HG03442 (cell line): Measurements from ENCODE around the gene SIL1.
"Not testable (repeated sequence)": the region's sequence is repeated elsewhere in the genome, so short reads cannot be mapped to it uniquely, and the experiment has no call there.

Experiments
- ATAC-seq: cut with Tn5 transposase; IDR thresholded peaks from one replicate; pipeline ENCODE4 v1.9.1; 2021; ENCODE audit warnings: mild to moderate bottlenecking, moderate library complexity; ENCODE audit not compliant: unreplicated experiment

SIL1 gene

DNA sequence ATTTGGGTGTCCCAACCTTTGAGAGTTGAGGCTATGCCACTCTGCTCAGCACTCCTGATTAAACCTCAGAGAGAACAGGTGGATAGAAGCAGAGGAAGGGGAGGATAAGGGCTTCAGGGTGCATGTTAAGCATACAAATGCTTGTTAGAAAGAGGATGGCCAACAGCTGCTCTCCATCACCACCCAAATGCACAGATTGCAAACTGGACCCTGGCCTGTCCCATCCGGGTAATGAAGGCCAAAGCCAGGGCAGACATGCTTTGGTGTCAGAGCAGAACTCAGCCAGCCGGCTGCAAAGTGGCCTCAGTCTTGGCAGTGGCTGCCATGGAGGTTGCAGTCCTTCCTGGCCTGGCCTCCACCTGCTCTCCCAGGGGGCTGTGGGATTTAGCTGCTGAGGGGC, 84.3 kb downstream of the SIL1 start:
- ATAC-seq: no peak

DNA sequence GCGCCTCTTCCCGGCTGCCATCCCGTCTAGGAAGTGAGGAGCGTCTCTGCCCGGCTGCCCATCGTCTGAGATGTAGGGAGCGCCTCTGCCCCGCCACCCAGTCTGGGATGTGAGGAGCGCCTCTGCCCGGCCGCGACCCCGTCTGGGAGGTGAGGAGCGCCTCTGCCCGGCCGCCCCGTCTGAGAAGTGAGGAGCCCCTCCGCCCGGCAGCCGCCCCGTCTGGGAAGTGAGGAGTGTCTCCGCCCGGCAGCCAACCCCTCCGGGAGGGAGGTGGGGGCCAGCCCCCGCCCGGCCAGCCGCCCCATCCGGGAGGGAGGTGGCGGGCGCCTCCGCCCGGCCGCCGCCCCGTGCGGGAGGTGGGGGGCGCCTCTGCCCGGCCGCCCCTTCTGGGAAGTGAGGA, 85.8 kb downstream of the SIL1 start:
- not testable (repeated sequence) for ATAC-seq

DNA sequence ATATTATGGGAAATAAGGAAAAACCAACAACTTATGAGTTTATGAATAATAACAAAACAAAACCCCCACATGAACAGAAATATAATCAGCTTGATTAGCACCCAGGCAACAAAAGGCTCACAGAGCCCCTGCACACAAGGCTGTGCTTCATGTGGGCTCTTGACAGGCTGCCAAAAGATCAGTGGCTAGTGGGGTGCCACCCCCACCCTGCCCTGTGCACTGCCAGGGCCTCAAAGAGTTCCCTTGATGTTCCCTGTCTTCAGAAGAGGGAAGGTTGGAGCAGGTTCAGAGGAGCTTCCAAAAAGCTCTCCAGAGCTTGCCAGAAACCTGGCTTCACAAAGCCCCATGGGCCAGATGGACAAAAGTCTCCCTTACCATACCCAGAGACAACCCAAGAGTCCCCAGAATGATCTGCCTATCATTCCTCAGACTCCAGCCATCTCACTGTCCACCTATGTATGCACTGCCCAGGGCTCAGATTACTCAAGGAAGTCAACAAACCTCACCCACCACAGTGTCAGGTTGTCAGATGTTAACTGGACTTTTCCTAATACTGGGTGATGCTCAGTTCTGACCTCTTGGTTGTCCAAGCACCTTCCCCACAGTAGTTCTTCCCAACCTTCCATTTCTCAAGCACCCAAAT, 87.5 kb downstream of the SIL1 start:
- ATAC-seq: no peak

DNA sequence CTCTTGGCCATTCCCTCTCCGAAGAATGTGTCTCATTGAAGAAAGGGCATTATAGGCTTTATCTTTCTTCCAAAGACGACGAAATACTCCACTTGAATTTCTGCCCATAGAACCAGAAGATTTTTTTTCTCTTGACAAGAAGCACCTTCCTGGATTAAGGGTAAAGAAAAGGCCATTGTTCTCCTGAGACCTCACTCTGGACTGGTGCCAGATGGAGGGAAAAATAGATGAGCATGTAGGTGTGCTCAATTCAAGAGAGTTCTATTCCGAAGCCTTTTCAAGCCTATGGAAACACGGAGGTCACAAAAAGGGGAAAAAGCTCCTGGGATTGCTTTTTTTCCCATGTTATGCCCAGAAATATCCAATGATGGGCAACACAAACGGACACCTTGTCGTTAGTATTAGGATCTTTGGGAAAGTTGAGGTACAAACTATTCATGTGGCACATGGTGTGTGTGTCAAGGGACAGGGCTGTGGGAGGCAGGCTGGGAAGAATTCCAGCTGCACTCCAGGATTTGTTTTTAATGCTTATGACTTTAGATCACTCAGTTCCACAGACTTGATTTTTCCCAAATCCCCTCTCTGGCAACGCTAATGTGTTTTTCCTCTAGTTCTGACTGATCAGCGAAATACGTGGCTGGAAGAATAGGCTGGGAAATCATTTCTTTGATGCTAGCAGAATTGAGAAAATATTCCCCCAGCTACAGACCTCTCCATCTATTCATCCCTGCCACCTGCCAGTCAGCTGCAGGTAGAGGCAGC, 89.9 kb downstream of the SIL1 start:
- ATAC-seq: no peak

DNA sequence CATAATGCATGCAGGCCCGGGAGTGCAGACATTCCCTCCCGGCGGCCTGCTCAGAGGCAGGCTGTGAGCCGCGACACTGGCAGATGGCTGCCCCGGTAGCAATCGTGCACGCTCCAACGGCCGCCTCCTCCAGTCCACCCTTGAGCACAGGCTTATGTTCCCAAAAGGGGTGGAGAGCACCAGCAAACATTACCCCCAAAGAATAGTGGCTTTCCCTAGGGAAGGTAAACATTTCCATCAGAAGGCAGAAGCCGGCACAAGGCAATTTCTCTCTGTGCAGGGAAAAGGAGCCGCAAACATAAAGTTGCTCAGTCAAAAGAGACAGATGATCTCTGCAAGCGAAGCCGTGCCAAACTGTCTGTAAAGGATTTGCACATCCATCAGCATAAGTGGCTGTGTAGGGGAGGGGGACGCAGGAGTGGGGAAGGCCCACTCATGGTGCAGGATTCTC, 92.5 kb downstream of the SIL1 start:
- ATAC-seq: no peak

DNA sequence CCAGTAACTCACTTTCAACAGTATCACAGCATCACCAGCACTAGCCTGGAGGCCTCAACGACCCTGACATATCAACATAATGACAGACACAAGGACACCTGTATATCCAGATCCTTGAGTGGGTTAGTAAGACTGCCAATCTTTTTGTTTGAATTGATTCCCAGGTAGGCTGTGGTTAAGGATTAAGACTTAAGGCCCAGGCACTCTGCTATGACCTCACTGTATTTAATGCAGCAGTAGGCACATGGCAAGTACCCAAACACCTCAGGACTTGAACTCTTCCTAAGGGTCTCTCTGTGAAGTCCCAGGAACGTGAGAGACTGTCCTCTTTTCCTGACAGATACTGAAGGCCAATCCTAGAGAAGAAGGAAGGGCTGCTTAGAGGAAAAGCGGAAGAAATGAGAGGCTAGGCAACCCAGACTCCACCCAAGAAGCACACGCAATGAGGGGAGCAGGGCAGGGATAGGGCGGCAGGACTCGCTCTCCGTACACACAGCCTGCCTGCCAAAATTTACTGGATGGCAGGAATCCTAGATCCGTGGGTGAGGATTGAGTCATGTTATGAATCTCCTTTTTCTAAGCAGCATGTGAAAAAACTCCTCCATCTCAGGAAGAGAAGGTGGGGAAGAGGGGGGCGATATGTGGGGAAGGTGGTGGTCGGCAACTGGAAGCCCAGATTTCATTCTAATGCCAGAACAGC, 93.4 kb downstream of the SIL1 start:
- no peak for ATAC-seq

DNA sequence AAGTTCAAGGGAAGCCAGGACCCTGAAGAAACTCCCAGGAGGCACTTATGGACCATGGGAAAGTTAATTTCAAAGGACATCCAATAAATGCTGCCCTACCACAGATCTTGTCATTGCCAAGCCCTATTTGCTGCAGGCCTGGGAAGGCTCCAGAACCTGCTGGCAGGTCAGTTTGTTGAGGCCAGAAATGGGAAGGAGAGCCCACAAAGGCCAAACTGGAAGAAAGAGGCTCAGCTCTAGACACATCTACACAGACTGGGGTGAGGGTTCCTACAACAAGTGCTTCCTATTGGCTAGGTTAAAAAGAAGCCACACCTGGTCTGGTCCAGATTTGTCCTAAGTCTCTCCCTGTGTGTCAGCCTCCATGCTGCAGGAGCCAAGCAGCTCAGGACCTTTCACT, 94.4 kb downstream of the SIL1 start:
- ATAC-seq: no peak

DNA sequence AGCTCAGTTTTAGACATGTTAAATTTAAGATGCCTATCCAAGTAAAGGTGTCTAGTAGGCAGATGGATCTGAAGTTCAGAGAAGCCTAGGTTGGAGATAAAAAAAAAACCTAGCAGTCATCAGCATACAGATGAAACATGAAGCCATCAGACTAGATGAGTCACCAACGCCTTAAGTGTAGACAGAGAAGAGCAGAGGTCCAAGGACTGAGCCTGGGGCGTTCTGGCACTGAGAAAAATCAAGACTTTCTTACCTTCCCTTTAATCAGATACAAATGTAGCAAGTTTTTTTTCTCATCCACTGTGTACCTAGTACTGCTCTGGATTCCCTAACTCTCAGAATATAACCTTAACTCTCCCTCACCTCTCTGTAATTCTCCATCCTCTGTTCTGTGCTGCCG, 97.3 kb downstream of the SIL1 start:
- no peak for ATAC-seq

DNA sequence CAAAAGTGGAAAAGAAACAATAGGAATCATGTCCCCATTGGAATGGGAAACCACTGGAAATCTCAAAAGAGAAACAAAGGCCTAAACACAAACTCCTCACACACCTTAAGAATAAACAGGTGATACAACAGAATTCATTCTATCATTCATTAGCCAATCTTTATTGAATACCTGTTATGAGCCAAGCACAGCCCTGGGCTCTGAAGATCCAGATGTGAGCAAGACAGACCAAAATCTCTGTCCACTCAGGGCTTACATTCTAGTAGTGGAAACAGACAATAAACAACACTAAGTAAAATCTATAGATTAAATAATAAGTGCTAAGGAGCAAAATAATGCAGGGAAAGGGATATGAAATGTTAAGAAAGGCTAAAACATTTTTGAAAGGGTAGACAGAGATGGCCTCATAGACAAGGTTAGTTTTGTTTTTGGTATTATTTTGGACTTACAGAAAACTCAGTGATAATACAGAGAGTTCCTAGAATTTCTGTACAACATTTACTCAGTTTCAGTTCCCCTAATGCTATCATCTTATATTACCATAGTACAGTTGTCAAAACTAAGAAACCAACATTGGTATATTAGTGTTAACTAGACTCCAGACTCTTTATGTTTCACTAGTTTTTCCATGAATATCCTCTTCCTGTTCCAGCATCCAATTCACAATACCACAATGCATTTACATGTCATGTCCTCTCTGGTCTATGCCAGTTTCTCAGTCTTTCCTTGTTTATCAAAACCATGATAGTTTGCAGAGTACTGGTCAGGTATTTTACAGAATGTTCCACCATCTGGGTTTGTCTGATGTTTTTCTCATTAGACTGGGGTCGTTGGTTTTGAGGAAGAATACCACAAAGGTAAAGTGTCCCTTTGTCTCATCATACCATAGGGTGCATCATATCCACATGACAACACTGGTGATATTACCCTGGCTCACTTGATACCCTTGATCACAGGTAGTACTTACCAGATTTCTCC, 103.7 kb downstream of the SIL1 start:
- ATAC-seq: peak; percentile 92

DNA sequence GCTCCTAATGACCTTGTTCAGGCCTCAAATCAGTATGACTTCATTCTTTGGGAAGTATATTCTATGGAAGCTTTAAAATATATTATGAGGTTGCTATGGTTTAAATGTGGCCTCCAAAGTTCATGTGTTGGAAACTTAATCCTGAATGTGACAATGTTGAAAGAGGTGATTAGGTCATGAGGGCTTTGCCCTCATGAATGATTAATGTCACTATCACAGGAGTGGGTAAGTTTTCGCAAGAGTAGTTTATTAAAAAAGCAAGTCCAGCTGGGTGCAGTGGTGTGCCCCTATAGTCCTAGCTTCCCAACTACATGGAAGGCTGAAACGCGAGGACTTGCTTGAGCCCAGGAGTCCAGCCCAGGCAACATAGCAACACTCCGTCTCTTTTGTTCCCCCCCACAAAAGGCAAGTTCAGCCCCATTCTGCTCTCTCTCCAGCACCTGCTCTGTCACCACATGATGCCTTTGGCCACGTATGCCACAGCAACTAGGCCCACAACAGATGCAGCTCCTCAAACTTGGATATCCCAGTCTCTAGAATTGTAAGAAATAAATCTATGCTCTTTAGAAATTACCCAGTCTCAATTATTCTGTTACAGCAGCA, 105.3 kb downstream of the SIL1 start:
- ATAC-seq: no peak

DNA sequence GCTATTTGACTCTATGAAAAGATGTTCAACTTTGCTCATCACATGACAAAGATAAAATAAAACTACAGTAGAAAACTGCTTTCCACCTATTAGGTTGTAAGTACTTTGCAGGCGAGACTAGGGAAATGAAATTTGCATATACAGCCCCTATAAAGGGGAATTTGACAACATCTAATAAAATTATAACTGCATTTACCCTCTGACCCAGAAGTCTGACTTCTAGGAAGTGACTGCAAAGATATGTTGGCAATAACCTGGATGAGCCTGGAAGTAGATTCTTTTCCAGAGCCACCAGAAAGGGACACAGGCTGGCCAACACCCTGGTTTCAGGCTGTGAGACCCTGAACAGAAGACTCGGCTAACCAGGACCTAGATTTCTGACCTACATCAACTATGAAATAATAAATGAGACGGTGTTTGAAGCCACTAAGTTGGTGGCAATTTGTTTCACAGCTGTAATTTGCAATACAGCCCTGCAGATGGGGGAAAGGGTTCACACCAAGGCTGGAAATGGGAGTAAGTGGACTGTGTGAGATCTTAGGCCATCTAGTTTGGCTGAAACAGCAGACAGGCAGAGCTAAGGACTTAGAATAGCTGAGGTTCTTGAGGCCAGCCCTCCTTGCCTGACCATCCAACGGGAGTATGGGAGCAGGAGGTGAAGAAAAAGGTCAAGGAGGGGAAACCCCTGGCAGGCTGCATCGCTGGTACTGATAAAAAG, 106.6 kb downstream of the SIL1 start:
- no peak for ATAC-seq

DNA sequence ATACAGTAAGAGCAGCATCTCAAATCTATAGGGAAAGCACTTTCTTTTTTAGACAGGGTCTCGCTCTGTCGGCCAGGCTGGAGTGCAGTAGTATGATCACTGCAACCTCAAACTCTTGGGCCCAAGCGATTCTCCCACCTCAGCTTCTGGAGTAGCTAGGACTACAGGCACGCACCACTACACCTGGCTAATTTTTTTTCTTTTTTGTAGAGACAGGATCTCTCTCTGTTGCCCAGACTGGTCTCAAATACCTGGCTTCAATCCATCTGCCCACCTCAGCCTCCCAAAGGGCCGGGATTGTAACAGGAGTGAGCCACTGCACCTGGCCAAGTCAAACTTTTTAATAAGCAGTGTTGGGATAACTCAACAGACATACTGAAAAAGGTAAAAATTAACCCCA, 107.6 kb downstream of the SIL1 start:
- ATAC-seq: no peak

DNA sequence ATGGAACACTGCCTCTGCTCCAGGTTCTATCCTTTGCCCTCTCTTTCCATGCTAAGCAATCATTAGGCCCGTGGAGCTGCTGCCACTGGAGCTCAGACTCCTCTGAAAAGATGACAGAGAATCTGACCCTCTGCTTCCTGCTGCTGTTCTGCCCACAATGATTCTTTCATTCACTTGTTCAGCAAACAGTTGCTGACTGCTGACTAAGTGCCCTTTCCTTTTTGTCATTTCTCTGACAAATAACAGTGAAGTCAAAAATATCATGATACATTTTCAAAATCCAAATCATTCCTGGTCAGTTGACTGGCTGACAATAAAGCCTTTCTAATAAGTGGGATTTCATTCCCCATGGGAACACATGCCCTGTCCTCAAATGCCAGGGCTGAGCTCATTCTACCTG, 110.1 kb downstream of the SIL1 start:
- ATAC-seq: no peak

DNA sequence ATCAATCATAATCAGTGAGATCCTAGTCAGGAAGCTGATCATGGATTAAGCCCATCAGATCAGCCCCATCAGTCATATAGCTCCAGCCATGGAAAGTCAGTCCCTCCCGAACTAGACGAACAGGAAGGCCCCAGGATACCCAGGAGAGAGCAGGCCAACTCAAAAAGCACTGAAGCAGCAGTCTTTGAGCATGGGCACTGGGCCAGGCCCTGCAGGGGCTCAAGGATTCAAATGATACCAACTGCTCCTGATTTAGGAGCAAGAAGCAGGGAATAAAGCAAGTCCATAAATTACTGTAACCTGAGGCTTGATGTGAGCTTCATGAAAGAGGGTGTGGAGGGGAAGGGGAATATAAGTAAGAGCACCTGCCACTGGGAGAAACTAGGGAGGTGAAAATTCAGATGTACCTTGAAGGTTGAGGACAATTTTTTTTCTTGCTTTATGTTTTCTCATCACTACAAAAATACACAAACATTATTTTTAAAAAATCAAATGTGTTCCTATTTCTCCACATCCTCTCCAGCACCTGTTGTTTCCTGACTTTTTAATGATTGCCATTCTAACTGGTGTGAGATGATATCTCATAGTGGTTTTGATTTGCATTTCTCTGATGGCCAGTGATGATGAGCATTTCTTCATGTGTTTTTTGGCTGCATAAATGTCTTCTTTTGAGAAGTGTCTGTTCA, 115.2 kb downstream of the SIL1 start:
- ATAC-seq: no peak

DNA sequence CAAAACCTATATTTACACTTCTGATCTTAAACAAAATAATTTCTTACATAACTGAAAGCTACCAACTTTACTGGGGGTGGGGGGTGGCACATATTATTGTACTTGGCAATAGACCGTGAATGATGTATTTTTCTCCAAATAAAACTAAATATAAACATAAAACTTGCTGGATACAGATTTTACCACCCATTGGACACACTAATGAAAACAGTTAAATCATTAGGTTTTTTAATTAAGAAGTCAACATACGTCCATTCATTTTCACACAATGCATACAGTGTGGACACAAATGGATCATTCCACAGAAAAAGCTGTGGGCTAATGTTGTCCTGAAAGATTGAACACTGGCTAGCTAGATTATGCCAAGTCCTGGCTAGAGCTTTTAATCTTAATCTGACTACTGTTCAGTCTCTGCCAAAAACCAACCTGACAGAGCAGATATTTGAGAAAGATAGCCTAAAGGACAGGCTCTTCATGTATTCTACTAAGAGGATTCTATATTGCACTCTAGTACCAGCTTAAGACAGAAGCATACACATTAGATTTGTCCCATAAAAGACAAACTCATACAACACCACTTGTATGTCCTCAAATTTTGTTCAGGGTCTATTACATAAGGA, 118.1 kb downstream of the SIL1 start:
- no peak for ATAC-seq

DNA sequence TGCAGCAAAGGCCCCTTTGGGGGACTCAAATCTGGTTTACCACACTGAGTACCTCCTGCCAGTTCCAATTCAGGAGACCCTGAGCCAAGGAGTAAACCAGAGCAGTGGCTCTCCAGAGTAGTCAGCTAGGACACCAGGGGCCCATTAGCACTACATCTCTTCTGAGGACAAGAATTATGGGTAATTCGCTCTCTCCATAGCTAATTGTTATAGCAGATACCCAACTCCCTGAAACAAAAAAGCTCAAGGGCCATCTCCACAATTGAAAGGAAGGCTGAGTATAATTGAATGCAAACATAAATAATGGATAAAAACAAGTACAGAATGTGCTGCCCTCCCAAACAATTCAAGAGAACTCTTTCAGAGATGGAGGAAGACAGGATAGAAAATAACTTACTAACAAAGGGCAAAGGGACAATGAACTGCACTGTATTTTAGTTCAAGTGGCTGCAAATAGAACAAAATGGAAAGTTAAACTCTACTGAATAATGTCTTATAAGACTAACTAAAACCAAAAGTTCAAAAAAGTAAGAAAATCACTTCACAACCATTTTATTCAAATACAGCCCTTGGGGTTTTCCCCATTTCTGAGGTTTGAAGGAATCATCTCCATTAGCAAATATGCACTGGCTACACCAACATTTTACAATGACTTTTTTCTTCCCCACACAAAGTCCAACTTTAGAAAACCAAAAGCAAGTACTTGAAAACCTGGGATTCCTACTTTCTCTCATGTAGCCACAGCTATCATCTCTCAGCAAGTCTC, 118.8 kb downstream of the SIL1 start:
- no peak for ATAC-seq

DNA sequence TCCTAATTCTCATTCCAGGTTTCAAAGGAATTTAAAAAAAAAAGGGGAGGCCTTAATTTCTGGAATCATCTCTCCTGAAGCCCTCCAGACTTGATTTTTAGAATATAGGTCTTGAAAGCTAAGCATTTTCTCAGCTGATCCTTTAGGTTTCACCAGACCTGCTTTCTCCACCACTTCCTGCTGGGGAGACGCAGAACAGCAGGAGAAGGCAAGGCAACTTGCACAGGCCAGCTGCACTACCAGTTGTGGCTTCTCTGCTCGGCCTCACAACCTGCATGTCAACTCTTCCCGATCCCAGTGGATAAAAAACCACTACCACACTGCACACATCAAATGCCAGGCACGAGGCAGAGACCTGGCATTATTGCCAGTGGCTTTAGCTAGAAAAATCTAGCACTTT, 119.8 kb downstream of the SIL1 start:
- ATAC-seq: no peak

DNA sequence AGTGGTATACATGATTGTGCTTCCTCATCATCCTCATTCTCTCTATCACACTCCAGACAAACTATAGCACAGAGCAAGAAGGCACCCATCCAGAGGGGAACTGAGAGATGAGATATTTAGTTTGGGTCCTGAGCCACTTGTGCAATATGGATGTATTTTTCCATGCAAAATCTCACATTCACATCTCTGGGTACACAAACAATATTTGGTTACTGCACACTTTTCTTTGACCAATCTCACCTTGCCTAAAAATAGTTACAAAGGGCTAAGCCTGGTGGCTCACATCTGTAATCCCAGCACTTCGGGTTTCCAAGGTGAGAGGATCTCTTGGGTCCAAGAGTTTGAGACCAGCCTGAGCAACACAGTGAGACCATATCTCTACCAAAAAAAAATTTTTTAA, 120.3 kb downstream of the SIL1 start:
- no peak for ATAC-seq
